H9 (cell line): ENCODE data around the gene USP4. TPM values are rescaled to one million over a fixed set of nuclear protein-coding genes. Genes with fewer than 3 reads are reported as not detected.

Experiments used
- DNase-seq: peaks from one replicate; pipeline ENCODE4 v3.0.0-alpha.2; 2017
- H2AFZ ChIP-seq: one replicate; pipeline ENCODE4 v1.6.1; 2013; ENCODE audit warnings: mild to moderate bottlenecking, low read length, control low read depth, moderate library complexity
- H2AK5ac ChIP-seq: 2 replicates; pipeline ENCODE4 v1.6.1; 2013; ENCODE audit warnings: low read length, control low read depth, mixed read lengths; ENCODE audit not compliant: insufficient read length
- H2BK120ac ChIP-seq: one replicate; pipeline ENCODE4 v1.6.1; 2013; ENCODE audit warnings: low read depth, mild to moderate bottlenecking, low read length, control low read depth, inconsistent platforms; ENCODE audit not compliant: poor library complexity, severe bottlenecking
- H2BK12ac ChIP-seq: 2 replicates; pipeline ENCODE4 v1.6.1; 2013; ENCODE audit warnings: low read length, control low read depth, mixed read lengths, low read depth; ENCODE audit not compliant: insufficient read length
- H2BK15ac ChIP-seq: 2 replicates; pipeline ENCODE4 v1.6.1; 2013; ENCODE audit warnings: low read depth, low read length, control low read depth
- H2BK20ac ChIP-seq: one replicate; pipeline ENCODE4 v1.6.1; 2013; ENCODE audit warnings: low read depth, mild to moderate bottlenecking, low read length, control low read depth, inconsistent platforms; ENCODE audit not compliant: poor library complexity, severe bottlenecking
- H2BK5ac ChIP-seq: 2 replicates; pipeline ENCODE4 v1.6.1; 2013; ENCODE audit warnings: low read length, control low read depth, mixed read lengths; ENCODE audit not compliant: insufficient read length
- H3K14ac ChIP-seq: 2 replicates; pipeline ENCODE4 v1.6.1; 2013; ENCODE audit warnings: low read length, control low read depth; ENCODE audit not compliant: insufficient read depth
- H3K18ac ChIP-seq: 2 replicates; pipeline ENCODE4 v1.6.1; 2013; ENCODE audit warnings: low read depth, mild to moderate bottlenecking, mixed read lengths, low read length, control low read depth; ENCODE audit not compliant: insufficient read length
- H3K23ac ChIP-seq: 2 replicates; pipeline ENCODE4 v1.6.1; 2013; ENCODE audit warnings: low read length, control low read depth, mixed read lengths, low read depth; ENCODE audit not compliant: insufficient read length
- H3K23me2 ChIP-seq: 2 replicates; pipeline ENCODE4 v1.6.1; 2013; ENCODE audit warnings: low read depth, mild to moderate bottlenecking, mixed read lengths, low read length, control low read depth; ENCODE audit not compliant: insufficient read length, poor library complexity, severe bottlenecking
- H3K27ac ChIP-seq: 2 replicates; pipeline ENCODE4 v1.5.1; 2013; ENCODE audit warnings: low read length, control low read depth, mixed read lengths, low read depth; ENCODE audit not compliant: insufficient read length
- H3K27me3 ChIP-seq: 2 replicates; pipeline ENCODE4 v1.6.1; 2013; ENCODE audit warnings: low read length, control low read depth, inconsistent platforms; ENCODE audit not compliant: insufficient read depth
- H3K4ac ChIP-seq: 2 replicates; pipeline ENCODE4 v1.6.1; 2013; ENCODE audit warnings: low read depth, mild to moderate bottlenecking, control low read depth, inconsistent platforms, low read length, moderate library complexity
- H3K4me1 ChIP-seq: 2 replicates; pipeline ENCODE4 v1.6.1; 2013; ENCODE audit warnings: low read length, control low read depth, inconsistent platforms; ENCODE audit not compliant: insufficient read depth
- H3K4me2 ChIP-seq: 2 replicates; pipeline ENCODE4 v1.6.1; 2013; ENCODE audit warnings: low read length, control low read depth, mixed read lengths; ENCODE audit not compliant: insufficient read length, insufficient read depth
- H3K56ac ChIP-seq: 2 replicates; pipeline ENCODE4 v1.6.1; 2013; ENCODE audit warnings: low read depth, mild to moderate bottlenecking, mixed read lengths, low read length, control low read depth; ENCODE audit not compliant: insufficient read length
- H3K79me1 ChIP-seq: 2 replicates; pipeline ENCODE4 v1.6.1; 2013; ENCODE audit warnings: low read depth, mild to moderate bottlenecking, moderate library complexity, low read length, control low read depth, inconsistent platforms; ENCODE audit not compliant: insufficient read depth, poor library complexity, severe bottlenecking
- H3K79me2 ChIP-seq: 2 replicates; pipeline ENCODE4 v1.6.1; 2013; ENCODE audit warnings: low read length, control low read depth, inconsistent platforms; ENCODE audit not compliant: insufficient read depth
- H3K9ac ChIP-seq: 2 replicates; pipeline ENCODE4 v1.6.1; 2013; ENCODE audit warnings: low read length, control low read depth, mixed read lengths; ENCODE audit not compliant: insufficient read length; ENCODE audit errors: extremely low read depth
- H3K9me3 ChIP-seq: one replicate; pipeline ENCODE4 v1.6.1; 2013; ENCODE audit warnings: low read depth, low read length, inconsistent platforms; ENCODE audit not compliant: control insufficient read depth
- H3T11ph ChIP-seq: one replicate; pipeline ENCODE4 v1.6.1; 2013; ENCODE audit warnings: mild to moderate bottlenecking, low read length, control low read depth, inconsistent platforms
- H4K20me1 ChIP-seq: one replicate; pipeline ENCODE4 v1.6.1; 2013; ENCODE audit not compliant: control insufficient read depth, insufficient read length, insufficient read depth
- H4K5ac ChIP-seq: 2 replicates; pipeline ENCODE4 v1.6.1; 2013; ENCODE audit warnings: low read depth, mild to moderate bottlenecking, mixed read lengths, low read length, control low read depth; ENCODE audit not compliant: insufficient read length
- H4K8ac ChIP-seq: replicated peaks from 2 replicates; pipeline ENCODE4 v1.6.1; 2013; ENCODE audit warnings: low read length, control low read depth, mixed read lengths, low read depth; ENCODE audit not compliant: insufficient read length
- H4K91ac ChIP-seq: 2 replicates; pipeline ENCODE4 v1.6.1; 2013; ENCODE audit warnings: low read depth, mild to moderate bottlenecking, moderate library complexity, mixed read lengths, low read length, control low read depth; ENCODE audit not compliant: insufficient read length
- H3K27ac Mint-ChIP-seq, 3 experiments: 2 replicates in 2 of 3; 3 replicates in 1 of 3; pipeline ENCODE4 v1.8.0; 2020 to 2021; ENCODE audit warnings: mixed read lengths in 3 of 3, mild to moderate bottlenecking in 1 of 3, moderate library complexity in 1 of 3
- H3K27me3 Mint-ChIP-seq: 2 replicates; pipeline ENCODE4 v1.8.0; 2021; ENCODE audit warnings: low read depth, mild to moderate bottlenecking, moderate library complexity, mixed read lengths
- H3K36me3 Mint-ChIP-seq, 3 experiments: 2 replicates in 2 of 3; 3 replicates in 1 of 3; pipeline ENCODE4 v1.8.0; 2020 to 2021; ENCODE audit warnings: low read depth in 3 of 3, mixed read lengths in 3 of 3; ENCODE audit not compliant: insufficient read depth in 1 of 3
- H3K4me1 Mint-ChIP-seq, 2 experiments: 2 replicates each; pipeline ENCODE4 v1.8.0; 2020; ENCODE audit warnings: mixed read lengths in 2 of 2
- H3K4me3 Mint-ChIP-seq, 2 experiments: 2 replicates in 1 of 2; 3 replicates in 1 of 2; pipeline ENCODE4 v1.8.0; 2020 to 2021; ENCODE audit warnings: mild to moderate bottlenecking in 2 of 2, mixed read lengths in 2 of 2, moderate library complexity in 1 of 2
- H3K9me3 Mint-ChIP-seq, 2 experiments: 2 replicates in 1 of 2; 3 replicates in 1 of 2; pipeline ENCODE4 v1.8.0; 2020; ENCODE audit warnings: mild to moderate bottlenecking in 2 of 2, mixed read lengths in 2 of 2, moderate library complexity in 1 of 2
- CTCF ChIP-seq: fragments of 200-600 bp; sonication (generic); conservative IDR thresholded peaks from 3 replicates; pipeline ENCODE4 v1.8.0; 2021; ENCODE audit warnings: antibody characterized with exemption, mild to moderate bottlenecking
- total RNA-seq: library from RNA; stranded (reverse); gene quantifications from 2 replicates; pipeline ENCODE4 v1.2.1, GENCODE V29; 2021

Gene USP4
- total RNA-seq, 1 experiment from 2014 or later = 36.1 TPM

- Histone ChIP-seq H2AFZ (no peak overlapping the region), H4K20me1 (no peaks in the 10 kb centered on the region), H3K9me3 (no peaks in the 10 kb centered on the region), H4K91ac (no peak overlapping the region), H3K18ac (no peak overlapping the region), H3K79me2 (no peaks in the 10 kb centered on the region), H2BK12ac (no peak overlapping the region), H3K56ac (no peak overlapping the region), H3K79me1 (no peaks in the 10 kb centered on the region), H3K4ac (no peak overlapping the region), H2BK15ac (no peak overlapping the region), H4K8ac (no peak overlapping the region), H2AK5ac (no peak overlapping the region), H3K27ac (no peak overlapping the region), H3K4me1 (no peaks in the 10 kb centered on the region), H3K23ac (no peak overlapping the region), H2BK120ac (no peak overlapping the region), H3K23me2 (no peaks in the 10 kb centered on the region), H3K9ac (no peak overlapping the region), H2BK5ac (no peak overlapping the region), H2BK20ac (no peak overlapping the region), H3K27me3 (no peaks in the 10 kb centered on the region), H3T11ph (no peak overlapping the region), H3K4me2 (no peak overlapping the region), H3K14ac (no peak overlapping the region), H4K5ac (no peak overlapping the region)
- no peaks in the 10 kb centered on the region for H3K36me3 Mint-ChIP-seq
- H3K27me3 Mint-ChIP-seq = no peaks in the 10 kb centered on the region
- H3K27ac Mint-ChIP-seq = no peak overlapping the region
- H3K4me3 Mint-ChIP-seq = no peak overlapping the region; a peak in 1 of 5 replicates
- no peak for DNase-seq
- no peak for TF ChIP-seq CTCF
- peaks cover 0 to 5% of the 10 kb centered on the region in 2 experiments; a peak in 1 of 4 replicates for H3K4me1 Mint-ChIP-seq
- H3K9me3 Mint-ChIP-seq = no peaks in the 10 kb centered on the region
Measured at GRCh38 chr3:49248840-49249227, 91.0 kb downstream of the USP4 start.
